Choroid plexus epithelial cell (primary cell): ENCODE measurements around the gene GRK2.

Experiments
- DNase-seq: peaks from one replicate; pipeline ENCODE4 v3.0.0-alpha.2; 2010; ENCODE audit warnings: low read depth
- H3K4me3 ChIP-seq: 2 replicates; pipeline ENCODE4 v1.5.1; 2011; ENCODE audit warnings: low read depth, mild to moderate bottlenecking, control low read depth, low read length, moderate library complexity
- TF ChIP-seq, protein P1 (sequence below): conservative IDR thresholded peaks from 2 replicates; pipeline ENCODE4 v1.5.1; 2011; ENCODE audit warnings: low read depth, mild to moderate bottlenecking, control low read depth, inconsistent platforms, low read length, moderate library complexity

GRK2 gene

DNA sequence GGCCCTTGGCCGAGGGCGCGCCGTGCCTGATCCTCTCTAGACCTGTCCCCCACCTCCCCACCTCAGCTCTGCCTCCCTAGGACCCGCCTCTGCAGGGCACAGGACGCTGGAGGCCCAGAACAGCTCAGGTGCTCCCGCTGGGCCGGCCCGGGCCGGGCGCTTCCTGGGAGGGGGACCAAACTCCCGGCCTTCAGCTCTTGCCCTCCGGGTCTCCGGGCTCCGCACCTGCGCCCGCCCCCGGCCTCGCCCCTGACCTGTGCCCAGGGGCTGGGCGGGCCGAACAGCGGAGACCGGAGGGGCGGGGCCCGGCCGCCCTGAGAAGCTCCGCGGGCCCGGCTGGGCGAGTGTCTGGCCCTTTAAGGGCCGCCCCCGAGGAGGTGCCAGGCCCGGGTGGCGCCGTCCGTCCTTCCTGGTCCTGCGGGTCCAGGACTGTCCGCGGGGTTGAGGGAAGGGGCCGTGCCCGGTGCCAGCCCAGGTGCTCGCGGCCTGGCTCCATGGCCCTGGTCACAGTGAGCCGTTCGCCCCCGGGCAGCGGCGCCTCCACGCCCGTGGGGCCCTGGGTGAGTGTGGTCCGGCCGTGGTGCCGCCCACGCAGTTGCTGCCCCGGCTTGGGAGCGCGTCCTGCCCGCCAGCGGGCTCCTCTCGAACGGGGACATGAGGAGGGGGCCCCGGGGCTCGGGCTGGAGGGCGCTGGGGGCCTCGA, 37.0 kb downstream of the GRK2 start, which contains the start of gene SSH3:
TSS of gene SSH3 (plus strand) at position 399 of the 703 bp plus-strand sequence. CDS start at position 495, 96 bp downstream.
- peak within 1 kb of the TSS; percentile 79 for H3K4me3 ChIP-seq
- peak; percentile 54 for DNase-seq
- TF ChIP-seq, protein P1, sequence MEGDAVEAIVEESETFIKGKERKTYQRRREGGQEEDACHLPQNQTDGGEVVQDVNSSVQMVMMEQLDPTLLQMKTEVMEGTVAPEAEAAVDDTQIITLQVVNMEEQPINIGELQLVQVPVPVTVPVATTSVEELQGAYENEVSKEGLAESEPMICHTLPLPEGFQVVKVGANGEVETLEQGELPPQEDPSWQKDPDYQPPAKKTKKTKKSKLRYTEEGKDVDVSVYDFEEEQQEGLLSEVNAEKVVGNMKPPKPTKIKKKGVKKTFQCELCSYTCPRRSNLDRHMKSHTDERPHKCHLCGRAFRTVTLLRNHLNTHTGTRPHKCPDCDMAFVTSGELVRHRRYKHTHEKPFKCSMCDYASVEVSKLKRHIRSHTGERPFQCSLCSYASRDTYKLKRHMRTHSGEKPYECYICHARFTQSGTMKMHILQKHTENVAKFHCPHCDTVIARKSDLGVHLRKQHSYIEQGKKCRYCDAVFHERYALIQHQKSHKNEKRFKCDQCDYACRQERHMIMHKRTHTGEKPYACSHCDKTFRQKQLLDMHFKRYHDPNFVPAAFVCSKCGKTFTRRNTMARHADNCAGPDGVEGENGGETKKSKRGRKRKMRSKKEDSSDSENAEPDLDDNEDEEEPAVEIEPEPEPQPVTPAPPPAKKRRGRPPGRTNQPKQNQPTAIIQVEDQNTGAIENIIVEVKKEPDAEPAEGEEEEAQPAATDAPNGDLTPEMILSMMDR, result no peak

DNA sequence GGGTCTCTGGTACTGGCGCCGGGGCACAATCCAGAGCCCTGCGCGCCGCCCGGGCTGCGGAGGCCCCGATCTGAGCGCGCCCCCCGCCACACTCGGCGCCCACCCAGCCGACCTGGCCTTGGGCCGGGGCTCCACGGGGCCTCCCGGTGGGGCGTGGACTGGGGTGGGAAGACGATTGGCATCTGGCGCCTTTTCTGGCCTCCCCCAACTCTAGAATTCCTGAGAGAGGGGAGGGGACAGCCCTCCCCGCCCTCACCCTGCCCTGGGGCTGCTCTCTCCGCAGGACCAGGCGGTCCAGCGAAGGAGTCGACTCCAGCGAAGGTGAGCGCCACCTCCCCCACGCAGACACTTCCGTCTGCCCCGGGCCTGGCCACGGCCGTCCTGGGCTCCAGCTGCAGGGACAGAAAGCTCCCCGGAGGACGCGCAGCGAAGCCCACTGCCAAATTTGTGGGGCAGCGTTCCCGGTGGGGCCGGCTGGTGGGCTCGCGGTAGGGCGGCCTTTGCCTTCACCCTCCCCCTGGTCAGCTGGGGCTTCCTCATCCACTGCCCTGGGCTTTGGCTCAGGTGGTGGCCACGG, 37.6 kb downstream of the GRK2 start:
- DNase-seq, result no peak
- TF ChIP-seq, protein P1, result no peak
- peak overlapping the region; percentile 79 for H3K4me3 ChIP-seq

DNA sequence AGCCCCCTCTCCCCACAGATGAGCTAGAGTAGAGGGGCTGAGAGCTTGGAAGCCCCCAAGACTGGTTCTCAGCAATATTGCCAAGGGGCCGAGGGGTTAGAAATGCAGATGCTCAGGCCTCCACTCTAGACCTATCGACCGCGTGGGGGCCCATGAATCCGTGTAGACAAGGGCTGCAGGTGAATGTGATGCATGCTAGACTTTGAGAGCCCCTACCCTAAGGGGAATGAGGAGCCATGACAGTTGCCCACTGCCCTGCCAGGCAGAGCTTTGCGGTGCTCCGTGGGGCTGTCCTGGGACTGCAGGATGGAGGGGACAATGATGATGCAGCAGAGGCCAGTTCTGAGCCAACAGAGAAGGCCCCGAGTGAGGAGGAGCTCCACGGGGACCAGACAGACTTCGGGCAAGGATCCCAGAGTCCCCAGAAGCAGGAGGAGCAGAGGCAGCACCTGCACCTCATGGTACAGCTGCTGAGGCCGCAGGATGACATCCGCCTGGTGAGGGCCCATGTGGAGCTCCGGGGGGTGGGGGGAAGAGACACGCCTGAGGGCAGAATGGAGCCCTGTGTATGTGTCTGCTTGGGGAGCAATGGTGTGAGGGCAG, 38.3 kb downstream of the GRK2 start:
- H3K4me3 ChIP-seq, result peak overlapping the region; percentile 79
- DNase-seq, result no peak
- TF ChIP-seq, protein P1, result no peak

DNA sequence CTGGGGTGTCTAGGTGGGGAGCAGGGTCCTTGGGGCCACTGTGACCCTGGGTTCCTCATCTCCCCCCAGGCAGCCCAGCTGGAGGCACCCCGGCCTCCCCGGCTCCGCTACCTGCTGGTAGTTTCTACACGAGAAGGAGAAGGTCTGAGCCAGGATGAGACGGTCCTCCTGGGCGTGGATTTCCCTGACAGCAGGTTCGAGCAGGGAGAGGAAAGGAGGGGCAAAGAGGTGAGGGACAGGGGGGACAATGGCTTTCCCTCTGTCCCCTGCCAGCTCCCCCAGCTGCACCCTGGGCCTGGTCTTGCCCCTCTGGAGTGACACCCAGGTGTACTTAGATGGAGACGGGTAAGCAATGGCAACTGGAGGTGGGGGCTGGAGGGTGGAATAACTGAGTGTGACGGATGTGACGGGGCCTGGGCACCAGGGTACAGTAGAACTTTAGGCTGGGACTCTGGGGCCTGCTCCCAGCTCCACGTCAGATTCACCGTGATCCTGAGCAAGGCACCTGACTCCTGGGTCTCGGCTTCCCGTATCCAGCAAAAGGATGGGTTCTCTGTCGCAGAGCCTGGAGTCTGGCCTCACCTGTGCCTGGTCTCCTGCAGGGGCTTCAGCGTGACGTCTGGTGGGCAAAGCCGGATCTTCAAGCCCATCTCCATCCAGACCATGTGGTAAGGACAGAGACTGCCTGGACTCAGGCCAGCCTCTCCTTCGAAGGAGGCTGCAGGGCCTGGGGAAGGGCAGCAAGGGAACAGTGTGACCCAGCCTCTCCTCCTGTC, 40.7 kb downstream of the GRK2 start:
- TF ChIP-seq, protein P1, result no peak
- DNase-seq, result no peak
- H3K4me3 ChIP-seq, result no peak overlapping the region

DNA sequence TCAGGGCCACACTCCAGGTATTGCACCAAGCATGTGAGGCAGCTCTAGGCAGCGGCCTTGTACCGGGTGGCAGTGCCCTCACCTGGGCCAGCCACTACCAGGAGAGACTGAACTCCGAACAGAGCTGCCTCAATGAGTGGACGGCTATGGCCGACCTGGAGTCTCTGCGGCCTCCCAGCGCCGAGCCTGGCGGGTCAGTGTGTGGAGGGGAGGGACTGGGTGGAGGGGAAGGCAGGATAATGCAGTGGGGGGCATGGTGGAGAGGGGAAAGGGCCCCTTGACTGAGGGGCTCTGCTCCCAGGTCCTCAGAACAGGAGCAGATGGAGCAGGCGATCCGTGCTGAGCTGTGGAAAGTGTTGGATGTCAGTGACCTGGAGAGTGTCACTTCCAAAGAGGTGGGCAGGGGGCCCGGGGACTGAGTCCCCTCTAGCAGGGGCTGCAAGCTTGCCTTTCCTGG, 41.3 kb downstream of the GRK2 start:
- H3K4me3 ChIP-seq, result no peak overlapping the region
- no peak for DNase-seq
- TF ChIP-seq, protein P1, result no peak

DNA sequence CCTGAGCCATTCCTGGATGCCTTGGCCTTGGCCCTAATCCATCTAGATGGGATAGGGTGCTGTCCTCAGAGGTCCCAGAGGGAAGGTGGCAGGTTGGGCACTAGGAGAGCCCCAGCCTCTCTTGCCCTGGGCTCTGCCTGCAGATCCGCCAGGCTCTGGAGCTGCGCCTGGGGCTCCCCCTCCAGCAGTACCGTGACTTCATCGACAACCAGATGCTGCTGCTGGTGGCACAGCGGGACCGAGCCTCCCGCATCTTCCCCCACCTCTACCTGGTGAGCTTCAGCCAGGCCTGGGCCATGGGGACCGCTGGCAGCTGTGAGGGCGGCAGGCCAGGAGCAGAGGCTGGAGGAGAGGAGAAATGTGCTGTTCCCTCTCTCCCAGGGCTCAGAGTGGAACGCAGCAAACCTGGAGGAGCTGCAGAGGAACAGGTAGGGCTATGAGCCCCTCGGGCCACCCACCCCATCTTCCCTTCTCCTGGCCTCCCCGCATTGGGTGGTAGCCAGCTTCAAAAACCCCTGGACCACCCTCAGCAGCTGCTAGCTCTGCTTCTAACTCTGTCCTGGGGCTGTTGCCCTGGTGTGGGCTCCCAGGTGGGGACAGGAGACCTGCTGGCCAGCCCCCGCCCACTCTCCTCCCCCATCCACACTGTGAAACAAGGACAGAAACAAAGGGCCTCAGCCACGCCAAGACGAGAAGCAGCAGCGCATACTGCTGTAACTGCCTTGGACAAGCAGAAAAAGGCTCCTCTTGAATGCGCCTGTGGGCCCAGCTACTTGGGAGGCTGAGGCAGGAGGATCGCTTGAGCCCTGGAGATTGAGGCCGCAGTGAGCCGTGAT, 42.0 kb downstream of the GRK2 start:
- TF ChIP-seq, protein P1, result no peak
- no peak overlapping the region for H3K4me3 ChIP-seq
- no peak for DNase-seq
